Tongue (tissue), 2 donors: ENCODE measurements around the gene GPX3. TPM values are rescaled to one million over a fixed set of nuclear protein-coding genes. Genes with fewer than 3 reads are reported as not detected.
A peak's percentile ranks its signal among the peaks of the same experiment; 100 is the strongest.

Experiments used
- DNase-seq: peaks from one replicate; pipeline ENCODE4 v3.0.0-alpha.2; 2015
- total RNA-seq: library from RNA; depleted of rRNA; stranded (reverse); fragments of >200 nt; gene quantifications from one replicate; pipeline ENCODE4 v1.2.3, GENCODE V29; 2014

GPX3 gene
- total RNA-seq, 1 donor from 2014 or later, result 160 TPM

- no peak for DNase-seq
These were observed 5.6 kb upstream of the GPX3 start for GRCh38 chr5:151014680-151015343.

DNA sequence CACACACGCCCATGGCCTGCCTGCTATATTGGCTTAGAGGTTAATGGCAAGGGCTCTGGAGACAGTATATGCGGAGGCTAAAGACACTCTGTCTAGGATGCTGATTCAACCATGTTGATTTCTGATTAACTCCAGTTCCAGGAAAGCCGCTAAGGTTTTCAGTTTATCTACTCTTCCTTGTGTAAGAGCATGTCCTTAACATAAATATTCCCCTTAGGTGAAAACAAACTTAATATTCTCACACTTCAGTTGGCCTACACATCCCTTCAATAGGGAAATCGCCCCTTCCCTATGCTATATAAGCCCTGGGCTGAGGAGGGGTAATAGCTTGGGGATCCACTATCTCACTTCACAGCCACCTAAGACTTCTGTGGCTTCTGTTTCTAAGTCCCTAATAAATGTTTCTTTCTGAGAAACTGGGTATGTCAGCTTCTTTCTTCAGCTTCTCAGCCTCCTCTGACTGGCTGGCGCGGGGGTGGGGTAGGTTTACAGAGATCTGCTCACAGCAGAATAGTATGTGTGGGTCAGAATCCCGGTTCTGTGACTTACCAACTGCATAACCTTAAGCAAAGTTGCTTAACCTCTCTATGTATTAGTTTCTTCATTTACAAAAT is 4.3 kb upstream of the GPX3 start:
- no peak for DNase-seq

GRCh38 chr5:151016700-151017099 is 3.7 kb upstream of the GPX3 start:
- no peak for DNase-seq

- DNase-seq, result no peak
These were observed 2.5 kb upstream of the GPX3 start for GRCh38 chr5:151017897-151018296.

DNA sequence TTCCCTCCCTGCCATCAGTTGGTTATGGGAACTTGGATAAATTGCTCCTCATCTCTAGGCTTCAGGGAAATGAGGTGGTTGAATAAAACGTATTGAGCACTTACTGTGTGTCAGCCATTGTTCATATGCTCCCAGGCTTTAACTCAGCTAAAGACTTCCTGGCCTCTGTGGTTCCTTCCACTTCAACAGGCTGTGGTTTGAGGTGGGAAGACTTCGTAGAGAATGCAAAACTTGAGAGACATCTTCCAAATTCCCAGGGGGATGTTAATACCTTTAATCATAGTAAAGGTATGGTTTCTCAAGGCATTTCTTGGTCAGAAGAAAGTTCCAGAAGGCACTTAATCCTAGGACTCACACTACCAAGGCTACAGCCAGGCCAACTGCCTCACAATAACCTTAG is 1.5 kb upstream of the GPX3 start:
- no peak for DNase-seq

GRCh38 chr5:151019331-151019730 is 1.1 kb upstream of the GPX3 start:
- no peak for DNase-seq

DNA sequence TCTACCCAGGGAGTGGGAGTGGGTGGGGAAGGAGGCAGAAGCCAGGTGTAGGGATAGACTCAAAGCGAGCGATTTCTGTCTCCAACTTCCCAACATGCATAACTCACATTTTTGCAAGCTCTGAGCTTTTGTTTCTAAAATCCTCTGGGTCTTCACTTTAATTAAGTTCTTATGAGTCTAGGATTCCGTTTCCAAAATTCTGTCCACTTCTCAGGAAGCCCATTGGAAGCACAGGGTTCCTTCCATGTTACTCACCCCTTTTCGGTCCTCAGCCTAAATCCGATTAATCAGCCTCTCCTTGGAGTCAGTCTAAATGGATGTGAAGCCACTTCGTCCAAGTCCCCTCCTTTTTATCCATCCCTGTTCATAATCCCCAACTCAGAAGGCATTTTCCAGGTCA is 1.4 kb downstream of the GPX3 start:
- DNase-seq, result peak; percentile 64

DNA sequence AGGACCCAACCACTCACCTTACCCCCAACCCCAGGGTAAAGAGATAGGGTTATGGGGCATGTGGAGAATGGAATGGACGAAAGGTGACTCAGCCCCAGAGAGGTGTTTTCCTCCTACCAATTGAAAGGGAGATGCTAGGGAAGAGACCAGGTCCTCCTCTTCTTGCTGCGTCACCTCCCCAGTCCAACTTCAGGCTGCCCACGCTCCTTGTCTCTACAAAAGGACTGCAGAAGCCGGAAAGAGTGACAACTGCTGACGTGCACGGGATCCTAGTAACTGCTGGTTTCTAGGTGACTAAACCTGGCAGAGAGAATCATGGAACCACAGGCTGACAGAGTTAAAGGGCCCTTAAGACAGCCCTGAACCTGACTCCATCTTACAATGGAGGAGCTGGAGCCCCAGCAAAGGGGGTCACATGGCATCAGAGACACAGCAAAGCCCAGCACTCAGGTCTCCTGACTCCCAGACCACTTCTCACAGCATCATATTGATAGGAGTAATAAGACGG is 2.2 kb downstream of the GPX3 start:
- DNase-seq, result no peak

DNA sequence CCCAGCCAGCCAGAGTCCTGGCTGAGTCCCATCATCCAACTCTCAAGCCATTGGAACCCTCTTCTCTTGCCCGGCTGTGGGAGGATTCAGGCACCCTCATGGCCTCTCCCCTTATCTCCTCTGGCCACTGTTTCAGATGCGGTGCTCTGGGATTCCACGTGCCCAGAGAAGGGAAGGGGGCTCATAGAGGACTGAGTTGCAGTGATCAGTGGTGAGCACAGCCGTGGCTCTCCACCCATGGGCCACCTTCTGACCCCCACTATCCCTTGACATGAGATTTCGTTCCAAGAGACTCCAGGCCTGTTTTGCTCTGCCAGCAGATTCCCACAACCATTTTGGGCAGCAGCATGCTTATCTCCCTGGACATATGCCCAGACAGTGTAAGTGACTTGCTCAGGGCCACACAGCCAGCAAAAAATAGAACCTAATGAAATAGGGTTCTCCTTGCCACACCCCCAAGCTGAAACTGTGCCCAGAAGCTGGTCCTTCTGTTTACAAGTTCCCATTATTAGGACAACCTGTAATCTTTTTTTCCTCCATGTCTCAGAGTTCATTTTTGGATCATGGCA is 2.7 kb downstream of the GPX3 start:
- DNase-seq, result no peak

DNA sequence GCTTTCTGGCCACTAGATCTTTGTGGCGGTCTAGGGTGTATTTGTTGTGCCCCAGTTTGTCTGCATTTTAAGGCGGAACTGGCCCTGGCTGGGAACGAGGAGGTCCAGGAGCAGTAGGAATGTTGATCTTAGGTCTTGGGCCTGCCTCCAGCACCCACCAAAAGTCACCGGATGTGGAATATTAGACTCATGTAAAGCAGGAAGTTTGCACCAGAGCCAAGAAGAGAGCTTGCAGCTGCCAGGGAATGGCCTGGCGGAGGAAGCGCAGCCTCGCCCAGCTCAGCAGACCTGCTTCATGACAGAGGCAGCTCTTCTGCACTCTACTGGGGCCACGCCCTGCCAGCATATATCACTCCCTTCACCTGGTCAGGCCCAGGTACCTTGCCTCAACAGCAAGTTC is 3.3 kb downstream of the GPX3 start:
- no peak for DNase-seq

DNA sequence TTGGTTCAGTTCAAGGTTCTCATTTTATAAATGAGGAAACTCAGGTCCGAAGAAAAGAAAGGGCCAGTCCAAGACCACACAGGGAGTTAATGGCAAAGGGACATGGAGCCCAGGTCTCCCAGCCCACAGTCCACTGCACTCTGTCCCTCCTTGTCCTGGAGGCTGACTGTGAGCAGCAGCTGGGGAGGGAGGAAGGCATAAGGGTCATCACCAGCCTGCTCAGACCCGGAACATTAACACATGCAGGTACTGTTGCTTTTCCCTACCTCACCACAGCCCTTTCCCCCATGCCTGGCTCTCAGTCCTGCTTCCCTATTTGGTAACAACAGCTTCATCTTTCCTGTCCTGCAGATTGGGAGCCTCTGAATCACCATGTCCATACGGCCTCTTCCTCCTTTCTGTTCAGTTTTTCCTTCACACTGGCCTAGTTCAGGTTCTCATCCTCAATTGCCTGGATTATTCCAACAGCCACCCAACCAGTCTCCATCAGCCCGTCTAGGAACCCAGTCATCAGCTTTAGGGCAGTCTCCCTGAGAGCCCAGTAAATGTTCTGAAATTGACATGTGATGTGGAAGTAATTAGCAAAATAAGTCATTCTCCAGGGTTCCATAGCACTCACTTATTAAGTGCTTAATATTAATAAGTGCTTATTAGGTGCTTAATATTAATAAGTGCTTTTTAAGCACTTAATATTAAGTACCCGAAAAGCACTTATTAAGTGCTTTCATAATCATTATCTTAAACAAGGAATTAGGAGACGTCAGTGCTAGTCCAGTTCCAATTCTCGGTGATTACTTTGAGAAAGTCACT is 4.3 kb downstream of the GPX3 start:
- DNase-seq, result no peak

DNA sequence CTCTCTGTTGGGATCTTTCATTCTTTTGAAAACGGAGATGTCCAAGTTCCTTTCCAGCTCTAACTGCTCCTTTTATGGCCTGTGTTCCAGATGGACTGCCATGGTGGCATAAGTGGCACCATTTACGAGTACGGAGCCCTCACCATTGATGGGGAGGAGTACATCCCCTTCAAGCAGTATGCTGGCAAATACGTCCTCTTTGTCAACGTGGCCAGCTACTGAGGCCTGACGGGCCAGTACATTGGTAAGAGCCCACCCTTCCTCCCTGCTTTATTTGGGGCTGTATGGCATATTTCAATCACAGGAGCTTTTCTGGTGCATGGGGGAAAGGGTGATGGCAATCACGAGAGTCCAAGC is 4.8 kb downstream of the GPX3 start:
- no peak for DNase-seq

DNA sequence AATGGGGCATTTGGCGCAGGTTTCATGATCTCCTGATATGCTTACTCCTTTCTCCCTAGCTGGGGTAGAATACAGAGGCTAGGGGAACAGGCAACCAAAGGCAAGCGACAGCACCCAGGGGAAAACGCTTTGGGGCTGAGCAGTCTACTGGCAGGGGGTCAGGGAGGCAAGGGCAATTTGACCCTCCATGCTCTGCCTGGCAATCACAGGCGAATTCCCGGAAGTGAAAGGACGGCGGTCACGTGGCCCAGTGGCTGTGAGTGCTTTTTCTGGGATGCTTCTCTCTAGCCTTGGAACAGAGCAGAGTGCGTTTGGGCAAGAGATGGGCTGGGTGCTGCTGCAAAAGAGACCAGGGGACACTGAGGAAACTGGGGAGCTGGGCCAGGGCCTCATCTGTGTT is 5.7 kb downstream of the GPX3 start:
- DNase-seq, result no peak

DNA sequence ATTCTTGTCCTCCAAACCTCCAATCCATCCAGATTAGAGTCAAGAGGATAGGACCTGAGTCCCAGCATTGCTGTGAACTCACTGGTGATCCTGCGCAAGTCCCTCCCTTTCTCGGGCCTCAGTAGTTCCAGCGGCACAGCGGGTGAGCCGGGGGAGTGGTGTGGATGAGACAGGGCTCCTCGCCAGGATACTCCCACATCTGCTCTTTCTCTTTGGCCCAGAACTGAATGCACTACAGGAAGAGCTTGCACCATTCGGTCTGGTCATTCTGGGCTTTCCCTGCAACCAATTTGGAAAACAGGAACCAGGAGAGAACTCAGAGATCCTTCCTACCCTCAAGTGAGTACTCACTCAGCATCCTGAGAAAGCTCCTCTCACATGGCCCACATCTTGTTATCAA is 6.3 kb downstream of the GPX3 start:
- no peak for DNase-seq

DNA sequence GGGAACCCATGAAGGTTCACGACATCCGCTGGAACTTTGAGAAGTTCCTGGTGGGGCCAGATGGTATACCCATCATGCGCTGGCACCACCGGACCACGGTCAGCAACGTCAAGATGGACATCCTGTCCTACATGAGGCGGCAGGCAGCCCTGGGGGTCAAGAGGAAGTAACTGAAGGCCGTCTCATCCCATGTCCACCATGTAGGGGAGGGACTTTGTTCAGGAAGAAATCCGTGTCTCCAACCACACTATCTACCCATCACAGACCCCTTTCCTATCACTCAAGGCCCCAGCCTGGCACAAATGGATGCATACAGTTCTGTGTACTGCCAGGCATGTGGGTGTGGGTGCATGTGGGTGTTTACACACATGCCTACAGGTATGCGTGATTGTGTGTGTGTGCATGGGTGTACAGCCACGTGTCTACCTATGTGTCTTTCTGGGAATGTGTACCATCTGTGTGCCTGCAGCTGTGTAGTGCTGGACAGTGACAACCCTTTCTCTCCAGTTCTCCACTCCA is 7.6 kb downstream of the GPX3 start:
- DNase-seq, result no peak

- DNase-seq, result no peak
These were observed 8.3 kb downstream of the GPX3 start for GRCh38 chr5:151028717-151029116.

- no peak for DNase-seq
These were observed 9.0 kb downstream of the GPX3 start for GRCh38 chr5:151029179-151030055.

DNA sequence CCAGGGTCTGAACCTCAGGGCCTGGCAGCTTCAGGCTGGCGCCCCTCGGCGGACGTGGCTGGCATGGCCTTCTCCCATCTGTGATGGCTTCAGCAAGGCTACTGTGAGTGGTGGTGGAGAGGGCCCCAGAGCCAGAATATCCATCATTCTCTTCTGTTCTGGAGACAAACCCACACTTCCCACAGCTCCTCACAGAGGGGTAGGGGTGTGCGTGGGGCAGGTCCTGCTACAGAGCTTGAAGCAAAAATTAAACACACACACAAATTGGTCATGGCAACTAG is 9.6 kb downstream of the GPX3 start:
- DNase-seq, result no peak

DNA sequence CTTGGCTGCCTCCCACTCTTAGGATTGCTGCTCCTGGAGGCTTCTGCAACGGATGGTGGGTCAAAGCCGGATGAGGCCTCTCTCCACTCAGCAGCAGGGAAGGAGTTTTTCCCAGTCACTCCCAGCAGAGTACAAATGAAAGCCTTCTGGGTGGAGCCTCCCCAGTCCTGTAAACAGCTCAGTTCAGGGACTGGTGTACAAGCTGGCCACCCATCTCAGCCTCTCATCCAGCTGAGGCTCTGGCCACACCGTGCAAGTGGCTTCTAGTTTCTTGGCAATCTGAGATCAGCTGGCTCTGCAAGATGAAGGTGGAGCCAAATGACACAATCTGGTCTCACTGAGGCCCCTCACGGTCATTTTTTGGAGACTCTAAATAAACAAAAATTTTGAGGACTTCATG is 10.0 kb downstream of the GPX3 start:
- no peak for DNase-seq

GRCh38 chr5:151031554-151031953 is 11.2 kb downstream of the GPX3 start:
- DNase-seq, result no peak

GRCh38 chr5:151033217-151033934 is 13.0 kb downstream of the GPX3 start:
- DNase-seq, result no peak
